Stimulated activated CD4-positive, alpha-beta T cell treated with anti-CD3 and anti-CD28 coated beads, Interleukin-15, amount 100 ng/mL, for 24 hours (primary cell): Measurements from ENCODE around the gene CTH.
A peak's percentile ranks its signal among the peaks of the same experiment; 100 is the strongest.
"Not testable (repeated sequence)": the region's sequence is repeated elsewhere in the genome, so short reads cannot be mapped to it uniquely, and the experiment has no call there.

ENCODE experiments used
- DNase-seq: peaks from one replicate; pipeline ENCODE4 v3.0.0-alpha.2; 2020

CTH gene

GRCh38 chr1:70459496-70460225, 48.6 kb downstream of the CTH start:
- DNase-seq: no peak

GRCh38 chr1:70460740-70461713, 50.0 kb downstream of the CTH start:
- not testable (repeated sequence) for DNase-seq

GRCh38 chr1:70462611-70463010, 51.5 kb downstream of the CTH start:
- no peak for DNase-seq

- no peak for DNase-seq
Measured at GRCh38 chr1:70465911-70466310, 54.8 kb downstream of the CTH start.

- no peak for DNase-seq
Measured at GRCh38 chr1:70467531-70467930, 56.5 kb downstream of the CTH start.

GRCh38 chr1:70468180-70468579, 57.1 kb downstream of the CTH start:
- DNase-seq: no peak

GRCh38 chr1:70469184-70469583, 58.1 kb downstream of the CTH start:
- not testable (repeated sequence) for DNase-seq

- DNase-seq: no peak
Measured at GRCh38 chr1:70475023-70475422, 64.0 kb downstream of the CTH start.

- no peak for DNase-seq
Measured at GRCh38 chr1:70477090-70477489, 66.0 kb downstream of the CTH start.

GRCh38 chr1:70477905-70478304, 66.8 kb downstream of the CTH start:
- not testable (repeated sequence) for DNase-seq

- DNase-seq: no peak
Measured at GRCh38 chr1:70483342-70483741, 72.3 kb downstream of the CTH start.

- no peak for DNase-seq
Measured at GRCh38 chr1:70485624-70486023, 74.6 kb downstream of the CTH start.

- no peak for DNase-seq
Measured at GRCh38 chr1:70486676-70487458, 75.8 kb downstream of the CTH start.

GRCh38 chr1:70487459-70487815, 76.4 kb downstream of the CTH start:
- DNase-seq: no peak

- peak; percentile 17 for DNase-seq
Measured at GRCh38 chr1:70487910-70488665, 77.0 kb downstream of the CTH start.
